OCI-LY7 (cell line): ENCODE data around the gene FANCE.

Source experiments
- EZH2phosphoT487 ChIP-seq: fragments of 200-600 bp; sonication (generic); IDR thresholded peaks from 2 replicates; pipeline ENCODE4 v1.6.1; 2018; ENCODE audit warnings: low read depth, borderline replicate concordance, mild to moderate bottlenecking, mixed run types, antibody characterized with exemption, low read length, moderate library complexity, mixed read lengths
- TF ChIP-seq, protein P1 (sequence below): fragments of 200-600 bp; sonication (generic); conservative IDR thresholded peaks from 2 replicates; pipeline ENCODE4 v1.5.1; 2014; ENCODE audit warnings: mild to moderate bottlenecking, antibody characterized with exemption, low read length, moderate library complexity, mixed read lengths

DNA sequence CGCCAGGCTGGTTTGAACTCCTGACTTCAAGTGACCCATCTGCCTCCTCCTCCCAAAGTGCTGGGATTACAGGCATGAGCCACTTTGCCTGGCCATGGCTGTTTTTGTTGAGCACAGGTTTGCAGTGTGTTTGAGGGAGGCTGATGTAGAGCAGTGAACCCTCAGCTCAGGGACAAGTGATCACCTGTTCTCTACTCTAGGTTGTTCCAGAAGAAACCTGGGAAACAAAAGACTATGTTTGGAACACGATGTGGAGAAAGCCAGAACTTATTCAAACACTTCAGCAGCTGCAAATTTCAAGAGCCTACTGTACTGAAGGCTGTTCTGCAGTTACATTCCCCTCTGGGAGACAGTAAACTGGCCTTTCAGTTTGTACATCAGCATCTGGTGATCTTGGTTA is 55.9 kb downstream of the FANCE start:
- TF ChIP-seq EZH2phosphoT487: no peak
- TF ChIP-seq, protein P1, sequence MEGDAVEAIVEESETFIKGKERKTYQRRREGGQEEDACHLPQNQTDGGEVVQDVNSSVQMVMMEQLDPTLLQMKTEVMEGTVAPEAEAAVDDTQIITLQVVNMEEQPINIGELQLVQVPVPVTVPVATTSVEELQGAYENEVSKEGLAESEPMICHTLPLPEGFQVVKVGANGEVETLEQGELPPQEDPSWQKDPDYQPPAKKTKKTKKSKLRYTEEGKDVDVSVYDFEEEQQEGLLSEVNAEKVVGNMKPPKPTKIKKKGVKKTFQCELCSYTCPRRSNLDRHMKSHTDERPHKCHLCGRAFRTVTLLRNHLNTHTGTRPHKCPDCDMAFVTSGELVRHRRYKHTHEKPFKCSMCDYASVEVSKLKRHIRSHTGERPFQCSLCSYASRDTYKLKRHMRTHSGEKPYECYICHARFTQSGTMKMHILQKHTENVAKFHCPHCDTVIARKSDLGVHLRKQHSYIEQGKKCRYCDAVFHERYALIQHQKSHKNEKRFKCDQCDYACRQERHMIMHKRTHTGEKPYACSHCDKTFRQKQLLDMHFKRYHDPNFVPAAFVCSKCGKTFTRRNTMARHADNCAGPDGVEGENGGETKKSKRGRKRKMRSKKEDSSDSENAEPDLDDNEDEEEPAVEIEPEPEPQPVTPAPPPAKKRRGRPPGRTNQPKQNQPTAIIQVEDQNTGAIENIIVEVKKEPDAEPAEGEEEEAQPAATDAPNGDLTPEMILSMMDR: no peak
